A673 (cell line): Measurements from ENCODE around the gene KCNQ1.

ENCODE experiments used
- EZH2 ChIP-seq: fragments of 200-600 bp; sonication (generic); IDR thresholded peaks from 2 replicates; pipeline ENCODE4 v1.6.1; 2017; ENCODE audit warnings: borderline replicate concordance, low read depth, mild to moderate bottlenecking, mixed read lengths, antibody characterized with exemption, low read length; ENCODE audit not compliant: poor library complexity, severe bottlenecking
- TF ChIP-seq, protein P1 (sequence below): fragments of 300-800, 200-600 bp; sonication (generic); conservative IDR thresholded peaks from 2 replicates; pipeline ENCODE4 v1.5.1; 2017; ENCODE audit warnings: low read depth, mild to moderate bottlenecking, antibody characterized with exemption, low read length, moderate library complexity, mixed read lengths

DNA sequence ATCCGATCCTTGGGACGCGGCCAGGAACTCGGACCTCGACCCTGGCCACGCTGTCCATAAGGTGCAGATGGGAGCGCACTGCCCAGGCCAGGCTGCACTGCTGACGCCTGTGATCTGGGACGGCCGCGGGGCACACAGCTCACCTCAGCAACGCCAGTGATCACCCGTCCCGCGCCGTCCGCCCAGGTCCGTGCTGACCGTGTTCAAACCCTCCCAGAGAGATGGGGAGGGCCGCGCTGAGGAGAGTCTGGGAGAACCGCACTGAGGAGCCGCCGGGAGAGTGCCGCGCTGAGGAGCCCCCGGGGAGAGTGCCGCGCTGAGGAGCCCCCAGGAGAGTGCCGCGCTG is 254.3 kb downstream of the KCNQ1 start:
- TF ChIP-seq, protein P1, sequence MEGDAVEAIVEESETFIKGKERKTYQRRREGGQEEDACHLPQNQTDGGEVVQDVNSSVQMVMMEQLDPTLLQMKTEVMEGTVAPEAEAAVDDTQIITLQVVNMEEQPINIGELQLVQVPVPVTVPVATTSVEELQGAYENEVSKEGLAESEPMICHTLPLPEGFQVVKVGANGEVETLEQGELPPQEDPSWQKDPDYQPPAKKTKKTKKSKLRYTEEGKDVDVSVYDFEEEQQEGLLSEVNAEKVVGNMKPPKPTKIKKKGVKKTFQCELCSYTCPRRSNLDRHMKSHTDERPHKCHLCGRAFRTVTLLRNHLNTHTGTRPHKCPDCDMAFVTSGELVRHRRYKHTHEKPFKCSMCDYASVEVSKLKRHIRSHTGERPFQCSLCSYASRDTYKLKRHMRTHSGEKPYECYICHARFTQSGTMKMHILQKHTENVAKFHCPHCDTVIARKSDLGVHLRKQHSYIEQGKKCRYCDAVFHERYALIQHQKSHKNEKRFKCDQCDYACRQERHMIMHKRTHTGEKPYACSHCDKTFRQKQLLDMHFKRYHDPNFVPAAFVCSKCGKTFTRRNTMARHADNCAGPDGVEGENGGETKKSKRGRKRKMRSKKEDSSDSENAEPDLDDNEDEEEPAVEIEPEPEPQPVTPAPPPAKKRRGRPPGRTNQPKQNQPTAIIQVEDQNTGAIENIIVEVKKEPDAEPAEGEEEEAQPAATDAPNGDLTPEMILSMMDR = no peak
- TF ChIP-seq EZH2 = no peak
